ENCODE measurements around the gene GJC1.

DNA sequence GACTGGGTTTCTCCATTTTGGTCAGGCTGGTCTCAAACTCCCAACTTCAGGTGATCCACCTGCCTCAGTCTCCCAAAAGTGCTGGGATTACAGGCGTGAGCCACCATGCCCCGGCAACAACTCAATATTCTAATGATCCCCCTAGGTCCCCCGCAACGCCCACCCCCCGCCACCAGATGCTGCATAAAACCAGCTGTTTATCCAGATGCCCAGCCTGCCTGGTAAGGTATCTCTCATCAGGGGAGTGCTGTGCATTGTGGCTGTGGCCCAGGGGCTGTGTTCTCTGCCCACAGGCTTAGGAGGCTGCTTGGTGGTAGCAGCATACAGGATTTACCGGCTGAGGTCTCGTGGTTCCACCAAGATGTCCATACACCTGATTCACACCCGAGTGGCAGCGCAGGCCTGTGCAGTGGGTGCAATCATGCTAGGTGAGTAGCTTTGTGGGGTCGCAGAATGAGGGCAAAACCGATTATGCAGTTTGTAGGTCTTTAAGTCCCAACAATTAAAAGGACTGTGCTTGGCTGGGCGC, 18.9 kb upstream of the GJC1 start:
- TF ChIP-seq, protein P1, sequence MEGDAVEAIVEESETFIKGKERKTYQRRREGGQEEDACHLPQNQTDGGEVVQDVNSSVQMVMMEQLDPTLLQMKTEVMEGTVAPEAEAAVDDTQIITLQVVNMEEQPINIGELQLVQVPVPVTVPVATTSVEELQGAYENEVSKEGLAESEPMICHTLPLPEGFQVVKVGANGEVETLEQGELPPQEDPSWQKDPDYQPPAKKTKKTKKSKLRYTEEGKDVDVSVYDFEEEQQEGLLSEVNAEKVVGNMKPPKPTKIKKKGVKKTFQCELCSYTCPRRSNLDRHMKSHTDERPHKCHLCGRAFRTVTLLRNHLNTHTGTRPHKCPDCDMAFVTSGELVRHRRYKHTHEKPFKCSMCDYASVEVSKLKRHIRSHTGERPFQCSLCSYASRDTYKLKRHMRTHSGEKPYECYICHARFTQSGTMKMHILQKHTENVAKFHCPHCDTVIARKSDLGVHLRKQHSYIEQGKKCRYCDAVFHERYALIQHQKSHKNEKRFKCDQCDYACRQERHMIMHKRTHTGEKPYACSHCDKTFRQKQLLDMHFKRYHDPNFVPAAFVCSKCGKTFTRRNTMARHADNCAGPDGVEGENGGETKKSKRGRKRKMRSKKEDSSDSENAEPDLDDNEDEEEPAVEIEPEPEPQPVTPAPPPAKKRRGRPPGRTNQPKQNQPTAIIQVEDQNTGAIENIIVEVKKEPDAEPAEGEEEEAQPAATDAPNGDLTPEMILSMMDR (IDR thresholded peaks at IDR 0.05), result no peak
- no peak for TF ChIP-seq POLR2A (IDR thresholded peaks at IDR 0.05)
